ENCODE measurements around the gene ANKRD33B.

The ANKRD33B gene

GRCh38 chr5:10690460-10691440 lies 126.9 kb downstream of the ANKRD33B start:
- no peak for DNase-seq (ENCODE audit: low read depth in 2 of 2, low spot score in 1 of 2)

DNA sequence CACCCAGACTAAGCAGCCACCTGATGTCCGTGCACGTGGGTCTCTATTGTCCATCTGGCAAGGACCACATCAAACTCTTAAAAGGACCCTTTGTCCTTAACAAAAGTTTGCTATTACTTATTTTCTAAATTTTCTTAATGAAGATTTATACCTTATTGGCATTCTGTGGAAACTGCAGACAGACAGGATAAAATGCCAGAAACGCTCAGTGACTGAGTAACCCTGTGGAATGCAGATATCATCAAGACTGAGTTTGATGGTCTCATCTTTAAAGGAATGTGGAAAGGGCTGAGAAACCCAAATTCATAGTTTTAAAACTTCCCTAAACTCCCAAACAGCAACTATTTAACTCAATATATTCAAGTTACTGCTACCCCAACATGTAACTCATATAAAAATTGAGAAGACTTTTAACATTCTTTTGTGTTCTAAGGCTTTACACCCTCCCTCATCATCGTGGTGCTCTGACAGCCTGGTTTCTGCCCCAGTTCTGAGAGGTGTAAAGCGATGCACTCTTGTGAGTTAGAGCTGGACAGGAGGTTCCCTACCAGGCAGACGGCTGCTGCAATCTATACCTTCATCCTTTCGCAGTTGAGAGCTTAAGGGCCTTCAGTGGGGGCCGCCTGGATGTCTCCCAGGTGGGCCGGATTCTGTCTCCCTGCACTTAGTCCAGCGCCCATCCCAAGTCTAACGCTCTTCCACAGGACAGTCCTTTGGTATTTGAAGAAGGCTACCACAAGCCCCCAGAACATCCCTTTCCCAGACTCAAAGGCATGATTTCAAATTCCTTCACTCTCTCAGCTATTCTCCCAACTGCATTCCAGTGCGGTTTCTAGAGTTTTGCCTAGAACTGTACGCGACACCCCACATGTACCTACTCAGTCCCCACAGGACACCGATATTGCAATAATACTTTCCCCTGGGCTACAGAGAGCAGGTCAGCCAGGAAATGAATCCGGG lies 128.2 kb downstream of the ANKRD33B start:
- DNase-seq (ENCODE audit: low read depth in 2 of 2, low spot score in 1 of 2) = no peak

DNA sequence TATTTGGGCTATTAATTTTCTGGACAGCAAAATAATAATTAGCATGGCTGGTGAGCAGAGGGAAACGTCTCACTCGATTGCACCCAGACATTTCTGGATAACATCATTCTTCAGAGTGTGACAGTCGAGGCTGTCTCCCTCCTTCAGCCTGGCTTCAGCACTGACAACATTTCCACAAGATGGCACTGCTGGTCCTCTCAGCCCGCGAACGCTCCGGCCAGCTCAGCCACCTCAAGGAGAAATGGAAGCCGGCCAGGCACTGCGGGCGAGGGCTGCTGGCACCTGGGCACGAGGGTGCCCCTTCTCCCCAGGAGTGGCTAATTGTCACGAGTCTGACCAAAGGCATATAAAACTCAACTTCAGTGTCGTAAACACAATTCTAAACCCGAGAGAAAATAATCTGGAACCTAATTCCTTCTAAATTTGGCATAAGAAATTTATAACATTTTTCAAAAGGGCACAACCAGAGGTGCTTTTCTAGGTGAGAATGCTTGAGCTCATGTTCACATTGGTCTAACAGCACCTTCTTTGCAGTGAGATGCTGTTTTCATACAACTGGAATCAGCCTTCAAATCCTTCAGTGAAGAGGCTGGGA lies 131.3 kb downstream of the ANKRD33B start:
- no peak for DNase-seq (ENCODE audit: low read depth in 2 of 2, low spot score in 1 of 2)

GRCh38 chr5:10695759-10696543 lies 132.1 kb downstream of the ANKRD33B start:
- DNase-seq (ENCODE audit: low read depth in 2 of 2, low spot score in 1 of 2) = no peak

DNA sequence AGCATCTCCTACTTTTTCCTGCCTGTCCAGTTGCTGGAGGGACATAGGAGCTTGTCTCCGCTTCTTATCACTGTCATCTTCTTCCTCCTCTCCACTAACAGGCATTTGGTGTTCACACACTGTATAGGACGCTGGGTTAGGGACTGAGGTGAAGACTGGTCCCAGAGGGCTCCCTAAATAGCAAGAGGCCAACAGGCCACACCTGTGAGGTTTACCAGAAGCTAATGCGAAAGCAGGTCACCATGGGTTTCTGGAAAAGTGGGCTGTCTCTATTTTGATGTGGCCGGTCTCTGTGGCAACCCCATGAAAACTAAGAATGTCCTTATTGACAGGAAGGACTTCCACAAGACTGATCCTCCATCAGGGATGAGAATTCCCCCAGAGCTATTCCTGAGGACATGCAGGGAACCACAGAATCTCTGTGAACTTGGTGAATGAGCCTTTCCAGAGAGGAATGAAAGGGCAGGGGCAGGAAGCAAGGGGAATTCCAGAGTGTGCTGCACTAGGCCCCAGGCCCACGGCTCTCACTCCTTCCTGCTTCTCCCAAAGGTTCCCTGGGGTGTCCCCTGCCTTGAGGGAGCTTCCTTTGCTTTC lies 135.5 kb downstream of the ANKRD33B start:
- no peak for DNase-seq (ENCODE audit: low read depth in 2 of 2, low spot score in 1 of 2)

GRCh38 chr5:10699987-10700386 lies 136.1 kb downstream of the ANKRD33B start:
- no peak for DNase-seq (ENCODE audit: low read depth in 2 of 2, low spot score in 1 of 2)

- no peak for DNase-seq (ENCODE audit: low read depth in 2 of 2, low spot score in 1 of 2)
Observed at GRCh38 chr5:10700516-10700915, 136.6 kb downstream of the ANKRD33B start.

- no peak for DNase-seq (ENCODE audit: low read depth in 2 of 2, low spot score in 1 of 2)
Observed at GRCh38 chr5:10701567-10702039, 137.7 kb downstream of the ANKRD33B start.

- no peak for DNase-seq (ENCODE audit: low read depth in 2 of 2, low spot score in 1 of 2)
Observed at GRCh38 chr5:10702040-10702629, 138.3 kb downstream of the ANKRD33B start.

DNA sequence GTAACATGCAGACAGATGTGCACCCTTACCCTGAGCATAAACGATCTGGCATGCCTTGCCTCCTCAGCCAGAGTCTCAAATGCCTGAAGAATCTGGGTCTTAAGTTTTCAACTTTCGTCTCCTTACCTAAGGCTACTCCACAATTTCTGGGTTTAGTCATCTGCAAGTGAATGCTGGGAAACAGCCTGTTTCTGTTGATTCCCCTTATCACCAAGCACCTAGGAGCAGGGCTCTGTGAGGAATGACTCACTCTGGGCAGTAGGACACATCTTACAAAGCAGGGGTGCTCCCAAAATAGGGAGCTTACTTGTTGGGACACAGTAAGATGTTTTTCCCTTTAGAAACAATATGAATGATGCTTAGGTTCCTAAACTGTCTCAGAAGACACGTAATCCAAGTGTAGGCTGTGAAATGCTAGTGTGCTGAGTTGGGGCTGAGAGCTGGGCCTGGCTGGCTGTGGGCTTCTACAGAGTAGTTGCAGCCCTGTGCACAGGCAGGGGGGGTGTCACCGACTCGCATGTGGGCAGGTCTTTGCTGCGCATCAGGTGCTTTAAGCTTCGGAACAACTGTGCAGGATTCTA lies 139.1 kb downstream of the ANKRD33B start:
- no peak for DNase-seq (ENCODE audit: low read depth in 2 of 2, low spot score in 1 of 2)

- DNase-seq (ENCODE audit: low read depth in 2 of 2, low spot score in 1 of 2) = no peak
Observed at GRCh38 chr5:10703676-10704075, 139.8 kb downstream of the ANKRD33B start.

GRCh38 chr5:10704949-10705621 lies 141.2 kb downstream of the ANKRD33B start:
- DNase-seq (ENCODE audit: low read depth in 2 of 2, low spot score in 1 of 2) = no peak

- no peak for DNase-seq (ENCODE audit: low read depth in 2 of 2, low spot score in 1 of 2)
Observed at GRCh38 chr5:10705747-10706146, 141.9 kb downstream of the ANKRD33B start.

DNA sequence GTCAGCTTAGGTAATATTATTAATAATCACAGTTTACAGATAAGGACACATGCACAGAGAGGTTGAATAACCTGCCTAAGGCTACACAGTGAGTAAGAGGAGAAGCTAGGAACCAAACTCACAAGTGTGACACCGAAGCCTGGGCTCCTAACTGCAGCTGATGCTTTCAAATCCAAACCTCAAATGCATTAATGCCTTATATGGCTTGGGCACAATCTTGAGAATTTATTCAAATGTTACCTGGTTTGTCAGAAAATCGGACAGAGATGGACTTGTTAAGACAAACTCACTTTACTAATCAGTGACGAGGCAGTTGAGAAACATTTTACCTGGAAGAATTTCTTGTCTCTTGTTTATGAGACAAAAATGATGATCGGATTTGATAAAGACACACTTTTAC lies 142.5 kb downstream of the ANKRD33B start:
- no peak for DNase-seq (ENCODE audit: low read depth in 2 of 2, low spot score in 1 of 2)
